AG20443 (cell line): Measurements from ENCODE around the gene NFIA.
"Not testable (repeated sequence)": the region's sequence is repeated elsewhere in the genome, so short reads cannot be mapped to it uniquely, and the experiment has no call there.

Experiments used
- DNase-seq: peaks from one replicate; pipeline ENCODE4 v3.0.0; 2012; ENCODE audit warnings: low spot score, mixed read lengths

NFIA gene

GRCh38 chr1:61453111-61453961 lies 371.0 kb downstream of the NFIA start:
- peak; percentile 87 for DNase-seq

DNA sequence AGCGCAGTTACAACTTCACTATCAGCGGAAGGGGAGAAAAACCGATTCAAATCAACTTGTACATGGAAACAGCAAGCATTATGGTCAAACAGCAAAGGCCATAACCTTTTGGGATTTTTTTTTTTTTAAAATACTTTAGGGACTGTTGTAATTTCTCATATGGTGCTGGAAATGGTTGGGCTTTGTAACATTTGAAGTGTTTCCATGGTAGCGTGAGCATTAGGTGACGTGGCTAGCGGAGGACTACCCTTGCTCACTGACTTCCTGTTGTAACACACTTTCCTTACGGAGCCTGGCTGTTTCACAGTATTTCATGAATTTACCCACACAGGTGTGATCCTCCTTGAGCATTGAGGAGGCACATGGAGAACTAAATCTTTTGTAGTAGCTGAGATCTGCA lies 373.0 kb downstream of the NFIA start:
- DNase-seq = no peak

DNA sequence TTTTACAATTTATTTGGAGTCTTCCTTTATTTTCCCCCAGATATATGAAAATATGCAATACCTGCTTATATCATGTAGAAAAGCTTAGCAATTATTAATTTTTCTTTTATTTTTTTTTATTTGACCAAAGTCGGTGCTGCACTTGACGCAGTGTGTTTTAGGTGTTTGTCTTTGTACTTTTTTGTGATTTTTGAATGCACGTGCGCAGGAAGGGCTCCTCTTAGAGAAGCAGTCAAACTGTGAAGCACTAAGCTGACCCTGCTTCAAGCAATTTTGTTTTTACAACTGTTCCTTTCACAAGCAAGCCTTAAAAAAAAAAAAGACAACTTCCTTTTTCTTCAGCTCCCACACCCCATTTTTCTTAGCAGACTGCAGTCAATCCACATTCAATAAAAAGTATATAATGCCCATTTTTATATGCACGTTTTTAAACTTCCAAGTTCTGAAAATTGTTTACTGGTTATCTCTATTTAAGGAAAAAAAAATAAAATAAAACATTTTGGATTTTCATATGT lies 375.2 kb downstream of the NFIA start:
- DNase-seq = no peak

DNA sequence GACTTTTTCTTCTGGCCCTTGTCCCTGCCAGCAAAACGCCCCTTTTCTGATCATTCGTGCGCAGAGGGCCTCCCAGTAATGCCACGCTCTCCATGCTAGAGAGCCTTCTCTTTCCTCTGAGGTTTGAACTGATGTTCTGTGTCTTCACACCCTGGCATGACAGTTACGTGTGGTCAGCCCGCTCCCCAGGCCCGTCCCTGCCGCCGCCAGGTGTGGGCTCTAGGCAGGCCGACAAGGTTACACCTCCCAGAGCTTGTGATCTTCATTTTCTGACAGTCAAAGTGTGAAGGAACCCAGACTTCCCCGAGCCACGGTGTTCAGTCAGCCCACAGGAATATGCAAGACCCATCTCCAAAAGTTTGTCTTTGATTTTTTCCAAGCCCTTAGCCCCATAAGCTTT lies 377.0 kb downstream of the NFIA start:
- DNase-seq = no peak

DNA sequence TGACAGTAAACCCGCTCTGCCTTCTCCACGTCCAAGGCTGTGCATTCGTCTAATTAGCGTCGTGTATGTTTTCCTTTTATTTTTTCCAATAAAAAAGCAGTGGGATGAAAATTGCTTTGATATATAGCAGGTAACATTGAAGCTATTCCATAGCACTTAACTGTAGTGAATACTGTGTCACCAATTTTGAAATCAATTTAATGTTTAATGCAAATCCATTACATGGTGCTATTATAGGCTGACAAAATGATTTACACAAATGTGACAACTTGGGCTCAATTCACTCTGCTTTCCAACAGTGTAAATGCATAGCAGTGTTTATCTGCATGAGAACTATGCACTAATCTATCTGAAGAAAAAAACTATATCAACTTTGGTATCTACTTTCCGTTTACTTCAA lies 377.8 kb downstream of the NFIA start:
- no peak for DNase-seq

- no peak for DNase-seq
Observed at GRCh38 chr1:61461406-61462384, 379.3 kb downstream of the NFIA start.

- DNase-seq = no peak
Observed at GRCh38 chr1:61462628-61463027, 380.3 kb downstream of the NFIA start.

DNA sequence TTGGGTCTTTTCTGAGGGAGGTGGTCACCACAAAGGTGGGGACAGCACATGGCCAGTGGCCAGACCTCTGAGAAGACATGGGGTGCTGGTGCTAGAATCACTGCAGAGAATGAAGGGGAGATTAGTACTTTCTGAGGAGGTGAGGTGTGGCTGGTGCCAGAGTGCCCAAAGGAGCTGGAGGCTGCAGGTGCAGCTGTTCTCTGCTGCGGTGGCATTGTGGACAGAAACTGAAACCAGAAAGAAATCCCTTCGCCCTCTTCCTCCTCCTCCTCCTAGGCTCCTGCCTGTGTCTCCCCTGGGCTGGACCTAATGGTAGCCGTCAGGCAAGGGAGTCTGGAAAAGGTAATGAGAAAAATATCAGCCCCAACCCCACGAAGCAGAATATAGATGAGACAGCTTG lies 380.9 kb downstream of the NFIA start:
- DNase-seq = no peak

GRCh38 chr1:61467836-61468235 lies 385.5 kb downstream of the NFIA start:
- not testable (repeated sequence) for DNase-seq

DNA sequence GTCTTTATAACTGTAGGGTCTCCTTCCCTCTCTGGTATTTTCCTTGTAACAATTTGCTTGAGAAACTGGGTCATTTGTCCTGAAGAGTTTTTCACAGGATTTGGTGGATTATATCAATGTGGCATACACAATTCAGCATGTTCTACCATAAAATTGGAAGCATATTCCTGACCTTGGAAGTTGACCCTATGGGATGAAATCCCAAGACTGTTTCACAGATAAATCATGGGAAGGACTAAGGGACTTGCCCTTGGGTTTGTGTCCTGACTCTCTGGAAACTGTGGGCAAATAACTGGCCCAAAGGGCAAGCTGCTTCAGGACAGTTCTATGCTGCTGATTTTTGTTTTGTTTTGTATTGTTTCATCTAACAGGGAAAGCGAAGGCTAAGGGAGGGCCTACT lies 387.0 kb downstream of the NFIA start:
- DNase-seq = no peak

- DNase-seq = no peak
Observed at GRCh38 chr1:61472876-61473275, 390.5 kb downstream of the NFIA start.

DNA sequence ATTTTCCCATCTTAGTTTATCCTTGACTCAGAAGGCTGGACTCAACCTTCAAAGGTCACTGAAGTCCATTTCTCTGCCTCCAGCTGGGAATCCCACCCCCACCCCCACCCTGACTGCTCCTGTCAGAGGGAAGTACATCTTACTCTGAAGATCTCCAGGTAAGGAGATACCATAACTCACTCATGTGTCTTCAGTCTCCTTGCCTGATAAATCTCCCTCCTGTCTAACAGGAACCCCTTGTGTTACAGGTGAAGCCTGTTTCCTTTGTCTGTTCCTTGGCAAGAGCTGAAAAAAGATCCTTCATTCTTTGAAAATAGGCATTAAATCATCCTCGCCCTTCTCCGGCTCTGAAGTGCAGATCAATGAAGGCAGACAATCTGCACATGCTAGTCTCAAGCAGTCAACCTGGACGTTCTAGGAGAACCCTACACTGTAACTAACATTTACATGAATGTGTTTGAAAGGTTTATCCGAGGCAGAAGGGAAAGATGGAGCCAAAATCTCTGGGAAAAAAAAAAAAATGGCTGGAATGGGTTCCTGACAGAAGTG lies 392.0 kb downstream of the NFIA start:
- DNase-seq = no peak

DNA sequence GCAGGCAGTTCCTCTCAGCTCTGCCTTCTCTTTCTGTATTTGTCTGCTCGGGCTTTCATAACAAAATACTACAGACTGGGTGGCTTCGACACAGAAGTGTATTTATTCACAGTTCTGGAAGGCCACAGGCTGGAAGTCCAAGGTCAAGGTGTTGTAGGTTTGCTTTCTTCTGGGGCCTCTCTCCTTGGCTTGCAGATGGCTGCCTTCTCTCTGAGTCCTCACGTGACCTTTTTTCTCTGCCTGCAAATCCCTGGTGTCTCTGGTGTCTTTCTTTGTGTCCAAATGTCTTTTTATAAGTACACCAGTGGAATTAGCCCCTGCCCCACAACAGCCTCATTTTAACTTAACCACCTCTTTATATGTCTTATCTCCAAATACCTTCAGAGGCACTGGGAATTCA lies 392.6 kb downstream of the NFIA start:
- no peak for DNase-seq

GRCh38 chr1:61477301-61477700 lies 394.9 kb downstream of the NFIA start:
- no peak for DNase-seq

DNA sequence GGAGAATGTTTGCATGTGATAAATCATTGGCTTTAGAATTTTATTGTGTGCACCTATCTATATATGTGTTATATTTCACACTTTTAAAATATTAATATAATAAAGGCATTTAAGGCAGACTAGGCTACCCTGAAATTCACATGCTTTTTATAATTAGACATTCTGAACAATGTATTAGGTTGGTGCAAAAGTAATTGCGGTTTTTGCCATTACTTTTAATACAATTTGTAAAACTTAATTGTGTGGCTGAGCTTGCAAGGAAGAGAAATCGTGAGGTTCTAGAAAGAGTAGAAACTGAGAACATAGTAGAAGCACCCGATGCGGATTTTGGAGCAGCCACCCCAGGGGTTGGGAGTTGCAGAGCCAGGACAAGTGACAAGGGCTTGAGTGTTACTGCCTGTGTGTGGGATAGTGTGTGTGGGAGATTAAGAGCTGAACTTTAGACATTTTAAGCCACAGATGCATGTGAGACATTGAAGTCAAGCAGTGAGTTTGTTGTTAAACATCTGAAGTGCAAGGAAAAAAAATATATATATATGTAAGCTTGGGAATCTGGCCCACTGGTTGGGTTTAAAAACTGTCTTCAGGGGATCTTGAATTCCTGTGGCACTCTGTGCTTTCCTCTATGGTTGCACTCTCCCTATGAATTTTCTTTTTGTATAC lies 398.0 kb downstream of the NFIA start:
- no peak for DNase-seq

- peak; percentile 19 for DNase-seq
Observed at GRCh38 chr1:61481315-61481715, 399.0 kb downstream of the NFIA start.

- DNase-seq = no peak
Observed at GRCh38 chr1:61482170-61482734, 399.9 kb downstream of the NFIA start.

GRCh38 chr1:61486783-61487536 lies 404.6 kb downstream of the NFIA start:
- DNase-seq = no peak

GRCh38 chr1:61487801-61488200 lies 405.4 kb downstream of the NFIA start:
- no peak for DNase-seq

- DNase-seq = no peak
Observed at GRCh38 chr1:61490924-61491323, 408.6 kb downstream of the NFIA start.

- peak; percentile 33 for DNase-seq
Observed at GRCh38 chr1:61491497-61491896, 409.1 kb downstream of the NFIA start.
